ENCODE data around the gene ACTN4.

DNA sequence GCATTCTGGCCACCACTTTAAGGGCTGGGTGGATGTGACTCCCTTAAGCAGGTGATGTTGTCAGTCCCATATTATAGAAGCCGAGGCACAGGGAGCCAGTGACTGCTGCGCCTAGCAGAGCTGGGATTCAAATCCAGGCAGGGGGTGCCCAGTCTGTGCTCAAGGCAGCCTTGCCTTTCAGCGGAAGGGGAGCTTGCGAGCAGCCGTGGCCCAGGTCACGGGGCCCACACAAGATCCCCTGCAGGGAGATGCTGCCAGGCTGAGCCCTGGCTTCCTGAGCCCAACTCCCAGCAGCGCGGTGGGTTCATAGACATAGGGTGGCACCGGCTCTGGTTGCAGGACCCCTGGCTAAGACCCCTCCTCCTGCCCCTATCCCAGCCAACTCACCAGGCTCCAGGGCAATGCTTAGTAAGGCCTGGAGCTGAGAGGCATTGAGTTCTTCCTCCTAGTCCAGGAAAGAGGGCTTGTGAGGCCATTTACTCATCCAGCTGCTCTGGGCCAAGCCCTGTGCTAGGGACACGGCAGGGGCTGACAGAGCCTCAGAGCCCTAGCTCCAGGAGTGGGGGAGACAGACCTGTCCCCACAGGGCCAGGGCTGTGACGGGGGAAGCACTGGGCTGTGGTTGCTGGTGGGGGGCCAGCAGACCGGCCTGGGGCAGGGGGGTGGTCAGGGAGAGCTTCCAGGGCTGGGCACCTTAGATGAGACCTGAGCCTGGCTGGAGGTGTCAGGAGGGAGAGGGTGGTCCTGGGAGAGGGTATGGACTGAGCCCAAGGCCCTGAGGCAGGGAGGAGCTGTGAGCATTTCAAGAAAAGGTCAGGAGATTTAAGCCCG lies 87.2 kb downstream of the ACTN4 start:
- TF ChIP-seq USF1 (CRISPR knock-in tag; IDR thresholded peaks at IDR 0.05) (no peak), FOXK1 (CRISPR knock-in tag; IDR thresholded peaks at IDR 0.05) (no peak), RELA (CRISPR knock-in tag; IDR thresholded peaks at IDR 0.05; ENCODE audit: borderline replicate concordance) (no peak), CREM (CRISPR knock-in tag; IDR thresholded peaks at IDR 0.05) (no peak), MAX (CRISPR knock-in tag; IDR thresholded peaks at IDR 0.05) (no peak), JUN (CRISPR knock-in tag; IDR thresholded peaks at IDR 0.05) (no peak), MYBL2 (CRISPR knock-in tag; IDR thresholded peaks at IDR 0.05) (no peak), SOX15 (CRISPR knock-in tag; IDR thresholded peaks at IDR 0.05) (no peak), ATF3 (CRISPR knock-in tag; conservative IDR thresholded peaks at IDR 0.05) (no peak)
- TF ChIP-seq, protein P1, sequence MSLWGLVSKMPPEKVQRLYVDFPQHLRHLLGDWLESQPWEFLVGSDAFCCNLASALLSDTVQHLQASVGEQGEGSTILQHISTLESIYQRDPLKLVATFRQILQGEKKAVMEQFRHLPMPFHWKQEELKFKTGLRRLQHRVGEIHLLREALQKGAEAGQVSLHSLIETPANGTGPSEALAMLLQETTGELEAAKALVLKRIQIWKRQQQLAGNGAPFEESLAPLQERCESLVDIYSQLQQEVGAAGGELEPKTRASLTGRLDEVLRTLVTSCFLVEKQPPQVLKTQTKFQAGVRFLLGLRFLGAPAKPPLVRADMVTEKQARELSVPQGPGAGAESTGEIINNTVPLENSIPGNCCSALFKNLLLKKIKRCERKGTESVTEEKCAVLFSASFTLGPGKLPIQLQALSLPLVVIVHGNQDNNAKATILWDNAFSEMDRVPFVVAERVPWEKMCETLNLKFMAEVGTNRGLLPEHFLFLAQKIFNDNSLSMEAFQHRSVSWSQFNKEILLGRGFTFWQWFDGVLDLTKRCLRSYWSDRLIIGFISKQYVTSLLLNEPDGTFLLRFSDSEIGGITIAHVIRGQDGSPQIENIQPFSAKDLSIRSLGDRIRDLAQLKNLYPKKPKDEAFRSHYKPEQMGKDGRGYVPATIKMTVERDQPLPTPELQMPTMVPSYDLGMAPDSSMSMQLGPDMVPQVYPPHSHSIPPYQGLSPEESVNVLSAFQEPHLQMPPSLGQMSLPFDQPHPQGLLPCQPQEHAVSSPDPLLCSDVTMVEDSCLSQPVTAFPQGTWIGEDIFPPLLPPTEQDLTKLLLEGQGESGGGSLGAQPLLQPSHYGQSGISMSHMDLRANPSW (CRISPR knock-in tag; conservative IDR thresholded peaks at IDR 0.05; ENCODE audit: low read depth), result no peak
- TF ChIP-seq, protein P2, sequence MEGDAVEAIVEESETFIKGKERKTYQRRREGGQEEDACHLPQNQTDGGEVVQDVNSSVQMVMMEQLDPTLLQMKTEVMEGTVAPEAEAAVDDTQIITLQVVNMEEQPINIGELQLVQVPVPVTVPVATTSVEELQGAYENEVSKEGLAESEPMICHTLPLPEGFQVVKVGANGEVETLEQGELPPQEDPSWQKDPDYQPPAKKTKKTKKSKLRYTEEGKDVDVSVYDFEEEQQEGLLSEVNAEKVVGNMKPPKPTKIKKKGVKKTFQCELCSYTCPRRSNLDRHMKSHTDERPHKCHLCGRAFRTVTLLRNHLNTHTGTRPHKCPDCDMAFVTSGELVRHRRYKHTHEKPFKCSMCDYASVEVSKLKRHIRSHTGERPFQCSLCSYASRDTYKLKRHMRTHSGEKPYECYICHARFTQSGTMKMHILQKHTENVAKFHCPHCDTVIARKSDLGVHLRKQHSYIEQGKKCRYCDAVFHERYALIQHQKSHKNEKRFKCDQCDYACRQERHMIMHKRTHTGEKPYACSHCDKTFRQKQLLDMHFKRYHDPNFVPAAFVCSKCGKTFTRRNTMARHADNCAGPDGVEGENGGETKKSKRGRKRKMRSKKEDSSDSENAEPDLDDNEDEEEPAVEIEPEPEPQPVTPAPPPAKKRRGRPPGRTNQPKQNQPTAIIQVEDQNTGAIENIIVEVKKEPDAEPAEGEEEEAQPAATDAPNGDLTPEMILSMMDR (IDR thresholded peaks at IDR 0.05), result no peak
- TF ChIP-seq, protein P3, sequence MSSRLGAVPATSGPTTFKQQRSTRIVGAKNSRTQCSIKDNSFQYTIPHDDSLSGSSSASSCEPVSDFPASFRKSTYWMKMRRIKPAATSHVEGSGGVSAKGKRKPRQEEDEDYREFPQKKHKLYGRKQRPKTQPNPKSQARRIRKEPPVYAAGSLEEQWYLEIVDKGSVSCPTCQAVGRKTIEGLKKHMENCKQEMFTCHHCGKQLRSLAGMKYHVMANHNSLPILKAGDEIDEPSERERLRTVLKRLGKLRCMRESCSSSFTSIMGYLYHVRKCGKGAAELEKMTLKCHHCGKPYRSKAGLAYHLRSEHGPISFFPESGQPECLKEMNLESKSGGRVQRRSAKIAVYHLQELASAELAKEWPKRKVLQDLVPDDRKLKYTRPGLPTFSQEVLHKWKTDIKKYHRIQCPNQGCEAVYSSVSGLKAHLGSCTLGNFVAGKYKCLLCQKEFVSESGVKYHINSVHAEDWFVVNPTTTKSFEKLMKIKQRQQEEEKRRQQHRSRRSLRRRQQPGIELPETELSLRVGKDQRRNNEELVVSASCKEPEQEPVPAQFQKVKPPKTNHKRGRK (CRISPR knock-in tag; IDR thresholded peaks at IDR 0.05; ENCODE audit: borderline replicate concordance), result no peak
- TF ChIP-seq, protein P4, sequence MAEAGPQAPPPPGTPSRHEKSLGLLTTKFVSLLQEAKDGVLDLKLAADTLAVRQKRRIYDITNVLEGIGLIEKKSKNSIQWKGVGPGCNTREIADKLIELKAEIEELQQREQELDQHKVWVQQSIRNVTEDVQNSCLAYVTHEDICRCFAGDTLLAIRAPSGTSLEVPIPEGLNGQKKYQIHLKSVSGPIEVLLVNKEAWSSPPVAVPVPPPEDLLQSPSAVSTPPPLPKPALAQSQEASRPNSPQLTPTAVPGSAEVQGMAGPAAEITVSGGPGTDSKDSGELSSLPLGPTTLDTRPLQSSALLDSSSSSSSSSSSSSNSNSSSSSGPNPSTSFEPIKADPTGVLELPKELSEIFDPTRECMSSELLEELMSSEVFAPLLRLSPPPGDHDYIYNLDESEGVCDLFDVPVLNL (CRISPR knock-in tag; IDR thresholded peaks at IDR 0.05; ENCODE audit: borderline replicate concordance, low read depth), result no peak
- TF ChIP-seq, protein P5, sequence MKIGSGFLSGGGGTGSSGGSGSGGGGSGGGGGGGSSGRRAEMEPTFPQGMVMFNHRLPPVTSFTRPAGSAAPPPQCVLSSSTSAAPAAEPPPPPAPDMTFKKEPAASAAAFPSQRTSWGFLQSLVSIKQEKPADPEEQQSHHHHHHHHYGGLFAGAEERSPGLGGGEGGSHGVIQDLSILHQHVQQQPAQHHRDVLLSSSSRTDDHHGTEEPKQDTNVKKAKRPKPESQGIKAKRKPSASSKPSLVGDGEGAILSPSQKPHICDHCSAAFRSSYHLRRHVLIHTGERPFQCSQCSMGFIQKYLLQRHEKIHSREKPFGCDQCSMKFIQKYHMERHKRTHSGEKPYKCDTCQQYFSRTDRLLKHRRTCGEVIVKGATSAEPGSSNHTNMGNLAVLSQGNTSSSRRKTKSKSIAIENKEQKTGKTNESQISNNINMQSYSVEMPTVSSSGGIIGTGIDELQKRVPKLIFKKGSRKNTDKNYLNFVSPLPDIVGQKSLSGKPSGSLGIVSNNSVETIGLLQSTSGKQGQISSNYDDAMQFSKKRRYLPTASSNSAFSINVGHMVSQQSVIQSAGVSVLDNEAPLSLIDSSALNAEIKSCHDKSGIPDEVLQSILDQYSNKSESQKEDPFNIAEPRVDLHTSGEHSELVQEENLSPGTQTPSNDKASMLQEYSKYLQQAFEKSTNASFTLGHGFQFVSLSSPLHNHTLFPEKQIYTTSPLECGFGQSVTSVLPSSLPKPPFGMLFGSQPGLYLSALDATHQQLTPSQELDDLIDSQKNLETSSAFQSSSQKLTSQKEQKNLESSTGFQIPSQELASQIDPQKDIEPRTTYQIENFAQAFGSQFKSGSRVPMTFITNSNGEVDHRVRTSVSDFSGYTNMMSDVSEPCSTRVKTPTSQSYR (CRISPR knock-in tag; IDR thresholded peaks at IDR 0.05), result no peak
